IPS-NIHi11 (cell line): ENCODE results near the gene ALPG.
A peak's percentile ranks its signal among the peaks of the same experiment; 100 is the strongest.
"Not testable (repeated sequence)": the region's sequence is repeated elsewhere in the genome, so short reads cannot be mapped to it uniquely, and the experiment has no call there.

Source experiments
- DNase-seq: peaks from one replicate; pipeline ENCODE4 v3.0.0; 2012; ENCODE audit warnings: mixed read lengths, low spot score

Gene ALPG

GRCh38 chr2:232440220-232441018 lies 33.8 kb downstream of the ALPG start:
- DNase-seq, result peak; percentile 89

DNA sequence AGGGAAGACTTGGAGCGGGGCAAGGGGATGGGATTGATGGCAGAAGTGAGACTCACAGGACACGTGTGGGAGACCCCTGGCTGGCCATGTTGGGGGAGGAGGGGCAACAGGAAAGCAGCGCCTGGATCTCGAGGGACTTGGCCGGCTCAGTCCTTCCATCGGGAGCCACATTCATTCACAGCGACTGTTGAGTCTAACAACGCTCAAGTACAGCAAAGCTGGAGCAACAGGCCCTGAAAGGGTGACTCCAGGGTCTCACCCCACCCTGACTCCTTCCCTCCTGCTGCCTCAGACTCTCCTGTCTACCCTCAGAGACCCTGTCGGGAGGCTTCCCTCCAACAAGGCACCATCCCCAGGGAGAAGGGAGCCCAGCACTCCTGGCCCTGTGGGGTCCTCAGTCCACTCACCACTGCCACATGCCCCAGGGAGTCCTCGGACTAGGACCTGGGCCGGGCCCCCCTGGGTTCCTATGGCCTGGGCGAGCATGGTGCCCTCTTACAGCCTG lies 34.6 kb downstream of the ALPG start:
- DNase-seq, result no peak

DNA sequence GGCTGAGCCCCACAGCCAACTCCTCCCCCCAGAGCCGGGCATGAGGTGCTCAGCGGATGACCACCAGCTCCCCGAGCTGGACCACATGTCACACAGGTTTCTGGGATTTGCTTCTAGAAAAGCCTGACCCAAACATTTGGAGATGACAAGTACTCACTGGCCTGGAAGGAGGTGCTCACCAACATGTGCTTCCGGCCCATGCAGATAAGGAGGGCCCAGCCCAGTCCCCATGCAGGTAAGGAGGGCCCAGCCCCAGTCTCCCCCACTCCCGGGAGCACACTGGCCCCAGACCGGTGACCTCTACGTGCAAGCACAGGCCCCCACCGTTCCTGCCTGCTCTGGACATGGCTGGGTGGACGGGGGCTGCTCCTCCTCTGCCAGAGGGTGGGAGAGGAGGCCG lies 35.3 kb downstream of the ALPG start:
- not testable (repeated sequence) for DNase-seq

- not testable (repeated sequence) for DNase-seq
Measured at GRCh38 chr2:232442431-232442830, 35.8 kb downstream of the ALPG start.

- DNase-seq, result not testable (repeated sequence)
Measured at GRCh38 chr2:232443047-232443446, 36.4 kb downstream of the ALPG start.

DNA sequence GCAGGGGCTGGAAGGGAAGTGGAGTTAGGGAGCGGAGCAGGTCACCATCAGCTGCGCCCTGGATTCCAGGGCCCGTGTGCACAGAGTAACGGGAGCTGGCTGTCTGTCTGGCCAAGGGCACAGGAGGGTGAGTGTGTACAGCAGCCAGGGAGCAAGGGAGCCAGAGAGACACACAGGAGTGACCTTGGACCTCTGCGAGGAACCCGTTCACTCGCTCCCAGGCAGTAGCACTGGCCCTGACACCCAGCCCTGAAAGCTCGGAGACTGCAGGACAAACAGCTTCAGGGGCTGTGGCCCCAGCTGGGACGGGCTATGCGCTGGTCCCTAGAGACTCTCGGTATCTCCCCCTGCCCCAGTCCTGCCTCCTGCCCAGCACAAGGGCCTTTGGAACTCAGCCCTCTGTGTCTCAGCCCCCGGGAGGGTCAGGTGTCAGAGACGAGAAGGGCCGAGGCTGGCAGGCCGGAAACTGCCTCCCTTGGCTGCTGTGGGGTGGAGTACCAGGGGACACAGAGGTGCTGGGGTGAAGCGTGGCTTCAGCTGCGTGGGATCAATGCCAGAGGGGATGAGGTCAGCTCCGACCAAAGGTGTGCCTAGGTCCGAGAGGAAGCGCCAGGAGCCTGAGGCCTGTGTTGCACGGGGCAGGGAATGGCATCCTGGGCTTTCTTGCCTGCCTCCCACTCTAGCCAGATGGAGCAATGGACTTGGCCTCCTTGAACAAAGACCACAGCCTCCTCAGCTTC lies 37.2 kb downstream of the ALPG start:
- DNase-seq, result not testable (repeated sequence)

GRCh38 chr2:232444409-232445148 lies 37.9 kb downstream of the ALPG start:
- DNase-seq, result peak; percentile 67

DNA sequence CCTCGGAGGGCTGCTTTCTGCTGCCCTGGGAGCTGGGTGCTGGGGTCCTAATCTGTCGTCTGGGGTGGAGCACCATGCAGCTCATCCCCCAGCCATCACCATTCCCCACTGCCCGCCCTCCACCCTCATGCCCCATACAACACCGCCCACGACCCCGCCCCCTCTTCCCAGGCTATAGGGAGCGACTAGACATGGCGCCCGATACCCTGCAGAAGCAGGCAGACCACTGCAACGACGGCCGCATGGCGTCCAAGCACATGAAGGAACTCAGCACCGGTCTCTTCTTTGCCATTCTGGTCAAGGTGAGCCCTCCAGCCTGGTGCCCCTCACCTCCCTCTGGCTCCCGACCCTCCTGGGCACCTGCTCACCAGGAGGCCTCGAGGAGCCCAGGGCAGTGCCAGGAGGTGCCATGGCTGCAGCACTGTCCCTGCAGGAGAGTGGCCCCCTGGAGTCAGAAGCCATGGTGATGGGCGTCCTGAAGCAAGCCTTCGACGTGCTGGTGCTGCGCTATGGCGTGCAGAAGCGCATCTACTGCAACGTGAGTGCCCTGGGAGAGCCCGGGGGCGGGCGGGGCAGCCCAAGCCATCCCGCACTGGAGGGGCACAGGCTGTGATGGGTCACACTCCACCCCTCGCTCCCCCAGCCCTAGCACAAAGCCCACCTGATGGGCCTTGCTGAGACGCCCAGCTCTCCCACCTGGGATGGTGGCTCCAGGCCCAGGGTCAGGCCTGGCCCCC lies 38.7 kb downstream of the ALPG start:
- not testable (repeated sequence) for DNase-seq

DNA sequence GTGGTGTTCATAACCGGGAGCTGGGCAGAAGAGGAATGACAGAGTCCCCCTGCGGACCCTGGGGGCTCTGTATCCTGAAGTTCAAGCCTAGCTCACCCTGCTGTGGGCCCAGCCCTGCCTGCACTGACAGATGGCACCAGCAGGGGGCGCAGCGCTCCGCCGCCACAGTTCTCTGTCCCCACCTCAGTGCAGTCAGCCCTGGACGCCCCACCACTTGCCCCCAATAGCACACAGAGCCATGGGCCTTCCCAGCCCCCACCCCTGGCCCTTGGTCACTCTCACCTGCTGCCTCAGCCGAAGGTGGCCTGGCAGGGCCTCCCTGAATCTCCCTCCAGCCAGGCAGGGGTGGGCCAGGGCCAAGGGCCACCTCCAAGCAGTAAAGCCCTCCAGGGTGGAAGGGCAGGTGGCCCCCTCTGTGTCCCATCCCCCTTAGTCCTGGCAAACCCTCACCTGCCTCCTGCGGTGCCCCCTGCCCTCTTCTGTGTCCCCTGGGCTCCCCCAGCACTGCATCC lies 39.7 kb downstream of the ALPG start:
- peak; percentile 35 for DNase-seq

DNA sequence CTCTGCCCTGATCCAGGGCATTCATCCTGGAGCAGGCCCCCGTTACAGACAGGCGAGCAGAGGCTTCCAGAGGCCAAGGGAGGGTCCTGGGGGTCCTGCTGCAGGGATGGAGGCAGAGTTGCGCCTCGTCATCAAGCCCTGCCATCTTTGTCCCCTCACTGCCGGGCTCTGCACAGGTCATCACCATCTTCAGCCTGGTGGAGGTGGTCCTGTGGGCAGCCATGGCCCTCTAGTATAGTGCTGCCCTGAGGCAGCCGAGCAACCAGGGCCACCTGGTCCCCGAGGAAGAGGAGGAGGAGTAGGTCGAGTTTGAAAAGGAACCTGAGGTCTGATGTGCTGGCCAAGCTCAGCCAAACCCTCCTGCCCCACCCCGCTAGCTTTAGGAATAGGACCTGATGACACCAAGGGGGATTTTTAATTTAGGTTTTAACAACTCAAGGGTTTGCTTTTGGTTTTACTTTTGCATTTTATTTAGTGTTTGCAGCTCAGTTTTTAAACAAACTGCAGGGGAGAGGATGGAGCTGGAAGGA lies 40.5 kb downstream of the ALPG start:
- no peak for DNase-seq

DNA sequence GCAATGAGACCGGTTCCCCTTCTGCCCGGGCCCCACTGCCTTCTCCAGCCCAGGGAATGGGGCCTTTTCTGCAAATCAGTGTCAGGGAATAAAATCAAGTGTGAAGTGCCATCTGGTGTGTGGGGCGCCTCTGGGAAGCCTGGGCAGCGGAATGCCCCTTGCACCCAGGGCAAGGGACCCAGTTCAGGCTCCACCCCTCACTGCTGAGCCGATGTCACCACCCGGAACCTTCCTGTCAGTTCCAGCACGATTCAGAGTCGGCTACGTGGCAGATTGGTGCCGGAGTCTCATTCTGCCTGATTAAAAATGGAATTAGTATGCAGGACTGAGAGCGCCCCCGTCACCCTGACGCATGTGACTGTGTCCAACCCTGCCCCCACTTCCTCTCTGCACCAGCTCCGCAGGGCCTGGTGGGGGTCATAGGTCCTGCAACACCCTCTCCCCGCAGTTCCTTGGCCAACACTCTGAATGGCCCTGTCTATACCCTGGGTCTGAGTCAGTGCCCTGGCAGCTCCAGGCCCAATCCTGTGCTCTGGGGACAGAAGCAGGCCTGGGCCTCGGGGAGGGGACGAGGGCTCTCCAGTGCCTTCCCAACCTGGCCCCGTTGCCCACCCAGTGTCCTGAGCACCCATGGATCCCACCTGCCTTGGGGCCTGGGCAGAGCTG lies 41.1 kb downstream of the ALPG start:
- DNase-seq, result no peak

- no peak for DNase-seq
Measured at GRCh38 chr2:232448304-232448690, 41.7 kb downstream of the ALPG start.

- DNase-seq, result peak; percentile 29
Measured at GRCh38 chr2:232449964-232450363, 43.3 kb downstream of the ALPG start.

GRCh38 chr2:232451645-232452044 lies 45.0 kb downstream of the ALPG start:
- not testable (repeated sequence) for DNase-seq

DNA sequence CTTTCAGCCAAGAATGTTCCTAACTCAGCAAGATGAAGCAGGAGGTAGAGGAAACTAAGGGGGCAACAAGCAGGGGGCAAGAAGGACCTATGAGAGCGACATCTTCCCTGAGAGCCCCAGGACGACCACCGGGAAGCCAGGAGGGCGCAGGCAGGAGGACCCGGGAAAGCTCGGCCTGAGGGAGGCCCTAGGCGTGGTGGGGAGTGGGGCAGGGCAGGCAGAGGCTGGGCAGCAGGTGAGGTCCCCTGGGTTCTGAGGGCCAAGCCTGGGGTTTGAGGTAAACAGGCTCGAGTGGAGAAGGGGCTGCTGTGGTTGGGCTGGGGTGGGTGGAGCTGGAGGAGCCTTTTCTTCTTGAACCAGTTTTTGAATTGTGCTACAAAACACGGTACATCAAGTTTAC lies 48.0 kb downstream of the ALPG start:
- DNase-seq, result no peak

- no peak for DNase-seq
Measured at GRCh38 chr2:232455426-232456255, 49.0 kb downstream of the ALPG start, which contains the start of gene ALPI. ALPI (plus strand) TSS chr2:232456153; CDS start chr2:232456200, 47 bp downstream.

DNA sequence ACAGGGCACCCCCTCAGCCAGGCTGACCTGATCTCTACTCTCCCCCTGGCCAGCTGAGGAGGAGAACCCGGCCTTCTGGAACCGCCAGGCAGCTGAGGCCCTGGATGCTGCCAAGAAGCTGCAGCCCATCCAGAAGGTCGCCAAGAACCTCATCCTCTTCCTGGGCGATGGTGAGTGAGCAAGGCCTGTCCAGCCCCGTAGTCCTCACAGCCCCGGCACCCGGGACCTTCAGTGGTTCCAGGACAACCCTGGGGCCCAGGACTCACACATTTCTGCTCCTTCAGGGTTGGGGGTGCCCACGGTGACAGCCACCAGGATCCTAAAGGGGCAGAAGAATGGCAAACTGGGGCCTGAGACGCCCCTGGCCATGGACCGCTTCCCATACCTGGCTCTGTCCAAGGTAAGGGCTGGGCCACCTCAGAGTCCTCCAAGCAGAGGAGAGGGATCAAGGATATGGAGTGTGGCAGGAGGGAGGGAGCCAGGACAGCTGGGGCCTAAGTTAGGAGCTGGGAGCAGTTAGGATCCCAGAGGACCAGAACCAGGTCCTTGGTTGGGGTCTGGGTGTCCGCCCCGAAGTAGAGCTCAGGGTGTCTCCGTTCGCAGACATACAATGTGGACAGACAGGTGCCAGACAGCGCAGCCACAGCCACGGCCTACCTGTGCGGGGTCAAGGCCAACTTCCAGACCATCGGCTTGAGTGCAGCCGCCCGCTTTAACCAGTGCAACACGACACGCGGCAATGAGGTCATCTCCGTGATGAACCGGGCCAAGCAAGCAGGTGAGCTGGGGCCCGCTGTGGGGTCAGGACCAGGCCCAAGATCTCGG lies 49.9 kb downstream of the ALPG start:
- no peak for DNase-seq

DNA sequence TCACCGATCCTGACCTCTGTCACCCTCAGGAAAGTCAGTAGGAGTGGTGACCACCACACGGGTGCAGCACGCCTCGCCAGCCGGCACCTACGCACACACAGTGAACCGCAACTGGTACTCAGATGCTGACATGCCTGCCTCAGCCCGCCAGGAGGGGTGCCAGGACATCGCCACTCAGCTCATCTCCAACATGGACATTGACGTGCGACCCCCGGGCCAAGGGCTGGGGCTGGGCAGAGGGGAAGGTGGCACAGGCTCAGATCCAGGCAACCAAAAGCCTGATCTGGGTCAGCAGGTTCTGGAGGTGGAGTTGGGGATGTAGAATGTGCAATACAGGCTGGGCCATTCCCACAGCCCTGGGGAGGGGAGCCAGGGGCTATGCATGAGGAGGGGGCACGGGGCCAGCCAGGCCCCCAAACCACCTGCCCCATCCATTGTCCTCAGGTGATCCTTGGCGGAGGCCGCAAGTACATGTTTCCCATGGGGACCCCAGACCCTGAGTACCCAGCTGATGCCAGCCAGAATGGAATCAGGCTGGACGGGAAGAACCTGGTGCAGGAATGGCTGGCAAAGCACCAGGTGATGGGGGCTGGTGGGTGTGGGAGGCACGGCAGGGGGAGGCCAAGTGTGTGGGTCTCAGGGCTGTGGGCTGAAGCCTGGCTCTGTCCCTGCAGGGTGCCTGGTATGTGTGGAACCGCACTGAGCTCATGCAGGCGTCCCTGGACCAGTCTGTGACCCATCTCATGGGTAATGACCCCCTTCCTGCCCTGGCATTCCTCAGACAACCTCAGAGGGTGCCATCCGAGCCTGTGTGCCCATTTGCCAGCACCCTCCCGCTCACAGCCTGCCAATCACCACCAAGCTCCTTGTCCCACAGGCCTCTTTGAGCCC lies 50.7 kb downstream of the ALPG start:
- no peak for DNase-seq
